Medulla oblongata (tissue), 1 donor: ENCODE data around the gene MYLK.
A peak's percentile ranks its signal among the peaks of the same experiment; 100 is the strongest.

Source experiments
- DNase-seq: peaks from one replicate; pipeline ENCODE4 v3.0.0-alpha.2; 2015; ENCODE audit errors: extremely low spot score

MYLK gene

DNA sequence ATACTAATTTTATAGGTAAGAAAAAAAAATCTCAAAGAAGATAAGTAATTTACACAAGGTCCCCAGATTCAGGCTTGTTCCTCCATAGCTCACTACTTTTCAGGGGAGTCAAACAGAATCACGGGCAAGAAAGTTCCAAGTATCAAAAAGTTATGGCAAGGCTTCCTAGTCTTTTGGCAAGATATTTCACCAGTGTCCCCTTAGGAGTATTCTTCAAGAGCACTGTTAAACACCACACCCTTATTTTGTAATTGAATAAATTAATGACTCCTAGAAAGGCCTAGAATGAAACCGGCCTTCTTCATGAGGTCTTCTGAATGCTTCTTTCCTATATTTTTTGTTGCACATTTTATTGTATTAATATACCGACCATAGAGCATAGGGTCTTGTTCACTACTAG lies 109.7 kb downstream of the MYLK start:
- DNase-seq = no peak

DNA sequence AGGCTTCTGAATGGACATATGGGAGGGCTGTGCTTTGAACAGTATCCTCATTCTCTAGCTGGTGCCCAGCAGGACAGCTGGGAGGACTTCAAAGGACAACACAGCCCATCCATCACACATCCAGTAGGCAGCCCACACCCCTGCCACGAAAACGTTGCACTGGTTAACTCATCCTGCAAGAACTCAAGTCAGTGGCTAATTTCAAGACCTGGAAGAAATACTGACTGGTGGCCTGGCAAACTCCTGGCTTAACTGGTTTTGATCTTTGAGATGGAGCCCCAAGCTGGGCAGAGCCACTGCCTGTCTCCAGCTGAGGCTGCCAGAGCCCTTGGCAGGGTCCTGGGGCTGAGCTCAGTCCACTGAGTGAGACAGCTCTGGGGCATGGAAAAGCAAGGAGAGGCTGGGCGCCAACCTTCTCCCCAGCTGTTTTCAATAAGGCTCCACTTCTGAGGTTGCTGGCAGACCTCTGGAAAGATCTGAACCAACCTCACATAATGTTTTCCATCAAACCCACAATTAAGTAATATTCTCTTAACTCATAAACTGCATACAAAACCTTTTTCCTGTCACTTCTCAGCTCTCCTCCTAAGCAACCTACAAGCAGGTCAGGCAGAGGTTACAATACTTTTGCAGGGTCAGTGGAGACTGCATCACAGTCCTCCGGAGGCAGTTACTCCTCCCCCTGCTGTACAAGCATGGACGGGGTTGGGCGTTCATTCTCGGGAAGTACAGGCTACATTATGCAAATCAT lies 110.3 kb downstream of the MYLK start:
- DNase-seq = peak; percentile 87

DNA sequence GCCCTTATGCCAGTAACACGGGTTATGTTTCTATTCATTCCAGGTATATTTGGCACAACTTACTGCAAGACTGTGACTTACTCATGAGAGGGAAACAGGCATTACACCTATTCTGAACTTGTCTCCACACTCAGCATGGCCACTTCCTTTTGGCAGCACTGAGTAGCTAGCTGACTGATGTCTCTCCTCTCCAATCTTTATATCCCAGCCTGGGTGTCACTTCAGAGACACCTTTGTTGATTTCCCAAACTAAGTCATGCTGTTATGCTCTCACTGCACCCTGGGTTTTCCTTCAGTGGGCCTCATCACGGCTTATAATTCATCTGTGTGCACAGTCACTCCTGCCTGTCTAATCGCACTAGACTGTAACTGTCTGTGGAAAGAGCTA lies 114.8 kb downstream of the MYLK start:
- no peak for DNase-seq

DNA sequence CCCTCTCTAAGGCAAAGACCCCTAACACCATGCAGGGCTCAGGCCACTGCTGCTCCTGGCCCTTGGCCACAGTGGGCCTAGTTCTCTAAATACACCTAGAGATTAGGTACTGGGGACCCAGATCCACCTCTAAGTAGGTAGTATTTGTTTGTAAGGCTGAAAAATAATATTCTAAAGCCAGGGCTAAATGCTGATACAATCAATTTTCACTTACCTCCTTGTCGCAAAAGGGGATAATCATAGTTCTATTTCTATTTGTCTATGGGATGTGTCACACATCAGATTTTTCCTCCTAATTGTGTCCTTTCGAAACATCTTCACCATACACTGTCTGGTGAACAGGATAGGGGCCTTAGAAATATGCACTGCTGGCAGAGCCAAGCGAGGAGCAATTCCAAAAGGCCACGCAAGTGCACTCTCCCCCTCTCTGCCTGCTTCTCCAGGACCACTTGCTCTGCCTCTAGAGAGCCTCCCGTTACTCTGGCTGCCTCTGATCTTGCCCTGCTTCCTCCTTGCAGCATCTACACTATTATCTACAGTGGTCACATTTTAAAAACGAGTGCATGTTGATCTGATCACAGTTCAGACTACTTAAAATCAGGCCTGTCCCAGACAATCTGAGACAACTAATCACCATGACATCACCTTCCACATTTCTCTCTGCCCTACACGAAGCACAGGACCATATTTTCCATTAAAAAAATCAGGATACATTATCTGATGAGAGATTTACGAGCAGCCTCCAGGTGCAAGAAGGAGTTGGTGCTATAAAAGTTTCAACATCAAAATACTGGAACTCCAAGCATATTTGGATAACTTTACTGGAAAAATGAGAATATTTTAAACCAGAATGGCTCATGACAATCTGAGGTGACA lies 115.4 kb downstream of the MYLK start:
- no peak for DNase-seq

GRCh38 chr3:123767564-123768292 lies 116.4 kb downstream of the MYLK start:
- no peak for DNase-seq

DNA sequence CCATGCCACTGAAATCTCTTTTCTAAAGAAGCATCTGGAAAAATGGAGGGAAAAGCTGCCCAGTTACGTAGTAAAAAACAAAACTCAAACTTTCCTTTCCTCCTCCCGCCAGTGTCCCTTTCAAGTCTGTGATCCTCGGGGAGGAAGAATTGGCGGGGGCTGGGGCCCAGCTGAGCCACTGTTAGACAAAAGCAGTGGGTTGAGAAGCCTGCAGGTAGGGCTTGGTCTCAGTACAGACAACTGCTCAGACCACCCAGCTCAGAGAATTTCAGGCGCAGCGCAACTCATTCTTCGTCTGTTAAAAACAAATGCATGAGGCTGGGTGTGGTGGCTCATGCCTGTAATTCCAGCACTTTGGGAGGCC lies 117.1 kb downstream of the MYLK start:
- DNase-seq = no peak

- no peak for DNase-seq
Measured at GRCh38 chr3:123766193-123767008, 117.7 kb downstream of the MYLK start.

- no peak for DNase-seq
Measured at GRCh38 chr3:123765475-123766128, 118.5 kb downstream of the MYLK start.

DNA sequence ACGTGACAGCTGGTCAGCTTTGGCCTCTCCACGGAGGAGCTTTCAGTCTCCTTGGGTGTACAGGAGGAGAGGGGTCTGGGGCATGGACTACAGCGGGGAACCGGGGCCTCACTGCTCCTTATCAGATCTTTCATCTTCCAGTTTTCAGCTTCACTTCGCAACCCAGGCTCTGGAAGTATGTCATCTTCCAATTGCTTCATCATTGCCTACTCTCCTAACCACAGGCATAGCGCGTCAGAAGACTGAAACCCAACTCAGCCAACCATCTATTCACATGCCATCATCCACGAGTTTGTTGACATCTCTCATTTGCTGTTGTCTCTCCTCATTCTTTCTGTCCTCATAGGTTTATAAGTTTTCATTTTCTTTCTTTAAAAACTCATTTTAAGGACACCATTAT lies 119.5 kb downstream of the MYLK start:
- no peak for DNase-seq

GRCh38 chr3:123762805-123763204 lies 121.3 kb downstream of the MYLK start:
- no peak for DNase-seq

- no peak for DNase-seq
Measured at GRCh38 chr3:123760817-123761216, 123.3 kb downstream of the MYLK start.

DNA sequence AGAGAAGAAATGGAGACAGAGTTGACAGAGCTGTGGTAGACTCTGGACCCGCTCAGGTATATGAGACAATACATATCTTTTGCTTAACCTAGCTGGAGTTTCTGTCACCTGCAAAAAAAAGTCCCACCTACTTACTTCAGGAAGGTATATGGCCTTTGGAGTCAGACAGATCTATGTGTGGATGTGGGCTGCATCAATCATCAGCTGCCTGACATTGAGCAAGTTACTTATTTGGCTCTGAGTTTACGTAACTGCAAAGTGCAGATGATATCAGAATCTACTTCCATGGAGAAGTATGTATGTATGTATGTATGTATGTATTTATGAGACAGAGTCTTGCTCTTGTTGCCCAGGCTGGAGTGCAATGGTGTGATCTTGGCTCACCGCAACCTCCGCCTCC lies 124.3 kb downstream of the MYLK start:
- no peak for DNase-seq

DNA sequence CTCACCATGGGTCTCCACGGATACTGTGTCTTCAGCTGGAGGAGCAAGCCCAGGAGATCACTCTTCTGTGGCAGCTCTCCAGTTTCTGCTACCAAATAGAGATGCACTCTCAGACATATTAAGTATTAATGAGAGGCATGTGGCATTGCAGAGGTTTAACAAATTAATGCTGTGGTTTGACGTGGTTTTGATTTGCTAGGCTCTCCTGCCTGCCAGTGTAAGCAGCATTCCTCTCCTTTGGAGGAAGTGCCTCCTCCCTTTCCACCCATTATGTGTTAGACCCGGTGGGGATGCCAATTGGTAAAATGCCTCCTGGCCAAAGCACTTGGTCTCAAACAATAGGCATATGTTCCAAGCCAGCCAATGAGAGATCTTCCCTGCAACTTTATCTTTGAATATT lies 124.8 kb downstream of the MYLK start:
- DNase-seq = no peak

DNA sequence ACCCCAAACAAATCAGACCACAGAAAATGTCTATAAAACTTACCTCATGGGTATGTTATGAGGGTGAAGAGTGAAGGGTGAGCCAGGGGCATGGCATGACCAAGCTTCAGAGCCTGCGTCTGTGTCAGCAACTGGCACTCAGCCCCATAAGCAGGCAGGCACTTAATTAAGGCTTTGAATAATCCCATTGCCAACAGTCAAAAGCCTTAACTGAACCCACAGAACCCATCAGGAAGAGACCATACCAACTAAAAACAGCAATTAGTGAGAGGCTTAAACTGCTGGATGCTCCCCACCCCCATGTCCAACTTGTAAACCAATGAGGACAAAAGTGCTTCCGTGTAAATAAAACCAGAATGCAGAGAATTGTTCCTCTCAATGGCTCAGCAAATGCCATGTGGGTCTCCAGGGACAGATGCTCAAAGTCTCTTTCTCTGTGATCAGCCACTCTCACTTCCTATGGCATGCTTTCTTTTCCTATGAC lies 126.0 kb downstream of the MYLK start:
- DNase-seq = peak; percentile 56

- peak; percentile 86 for DNase-seq
Measured at GRCh38 chr3:123757281-123757940, 126.7 kb downstream of the MYLK start.

GRCh38 chr3:123755501-123755900 lies 128.6 kb downstream of the MYLK start:
- DNase-seq = no peak

GRCh38 chr3:123755085-123755484 lies 129.0 kb downstream of the MYLK start:
- DNase-seq = no peak

GRCh38 chr3:123753286-123753685 lies 130.8 kb downstream of the MYLK start:
- no peak for DNase-seq

GRCh38 chr3:123752228-123752627 lies 131.9 kb downstream of the MYLK start:
- DNase-seq = no peak

GRCh38 chr3:123751433-123751832 lies 132.7 kb downstream of the MYLK start:
- DNase-seq = no peak
